Hematopoietic multipotent progenitor cell treated with erythropoietin and hydrocortisone succinate and interleukin-3 and kit ligand, for 8 days (in vitro differentiated cells): Measurements from ENCODE around the gene PARD3B.
A peak's percentile ranks its signal among the peaks of the same experiment; 100 is the strongest.

Source experiments
- DNase-seq: peaks from one replicate; pipeline ENCODE4 v3.0.0-alpha.2; 2015

PARD3B gene

GRCh38 chr2:205079173-205079572 lies 533.9 kb downstream of the PARD3B start:
- DNase-seq = no peak

- DNase-seq = no peak
Measured at GRCh38 chr2:205086662-205087061, 541.4 kb downstream of the PARD3B start.

- no peak for DNase-seq
Measured at GRCh38 chr2:205087862-205088261, 542.6 kb downstream of the PARD3B start.

- DNase-seq = peak; percentile 8
Measured at GRCh38 chr2:205089958-205090357, 544.7 kb downstream of the PARD3B start.

- DNase-seq = no peak
Measured at GRCh38 chr2:205091411-205091810, 546.1 kb downstream of the PARD3B start.

GRCh38 chr2:205094031-205094430 lies 548.8 kb downstream of the PARD3B start:
- DNase-seq = no peak

- no peak for DNase-seq
Measured at GRCh38 chr2:205103699-205104098, 558.4 kb downstream of the PARD3B start.

- no peak for DNase-seq
Measured at GRCh38 chr2:205107810-205108209, 562.5 kb downstream of the PARD3B start.

- no peak for DNase-seq
Measured at GRCh38 chr2:205115511-205115910, 570.2 kb downstream of the PARD3B start.

GRCh38 chr2:205117125-205117524 lies 571.9 kb downstream of the PARD3B start:
- no peak for DNase-seq

GRCh38 chr2:205119136-205119535 lies 573.9 kb downstream of the PARD3B start:
- no peak for DNase-seq

GRCh38 chr2:205128726-205129125 lies 583.5 kb downstream of the PARD3B start:
- no peak for DNase-seq

GRCh38 chr2:205129531-205129930 lies 584.3 kb downstream of the PARD3B start:
- no peak for DNase-seq

- no peak for DNase-seq
Measured at GRCh38 chr2:205130111-205130829, 585.0 kb downstream of the PARD3B start.

GRCh38 chr2:205133544-205133943 lies 588.3 kb downstream of the PARD3B start:
- no peak for DNase-seq

- DNase-seq = no peak
Measured at GRCh38 chr2:205138735-205139134, 593.5 kb downstream of the PARD3B start.

- peak; percentile 71 for DNase-seq
Measured at GRCh38 chr2:205139822-205140463, 594.7 kb downstream of the PARD3B start.

- no peak for DNase-seq
Measured at GRCh38 chr2:205141381-205141780, 596.1 kb downstream of the PARD3B start.

- DNase-seq = no peak
Measured at GRCh38 chr2:205145888-205146287, 600.6 kb downstream of the PARD3B start.

GRCh38 chr2:205148755-205149154 lies 603.5 kb downstream of the PARD3B start:
- DNase-seq = no peak

- DNase-seq = no peak
Measured at GRCh38 chr2:205156457-205156856, 611.2 kb downstream of the PARD3B start.

- no peak for DNase-seq
Measured at GRCh38 chr2:205158404-205158803, 613.1 kb downstream of the PARD3B start.

- DNase-seq = no peak
Measured at GRCh38 chr2:205161156-205161839, 616.0 kb downstream of the PARD3B start.

- DNase-seq = no peak
Measured at GRCh38 chr2:205166745-205167144, 621.5 kb downstream of the PARD3B start.
